Heart left ventricle (tissue), 13 donors: Measurements from ENCODE around the gene ODAD3.

ENCODE experiments used
- POLR2A ChIP-seq, 2 donors: fragments of 450-650 bp; IDR thresholded peaks; one replicate each; pipeline ENCODE4 v1.6.1; 2017; ENCODE audit warnings: antibody characterized with exemption in 2 of 2, mild to moderate bottlenecking in 2 of 2, moderate library complexity in 2 of 2
- TF ChIP-seq, protein P1 (sequence below), 12 donors: fragments of 200-600 bp; sonication (generic) in 4 of 12; IDR thresholded peaks; one replicate each; pipeline versions ENCODE4 v1.5.0 to v1.8.0; 2018 to 2022; ENCODE audit warnings: antibody characterized with exemption in 12 of 12, mild to moderate bottlenecking in 5 of 12
- donor health status: ischemic (EF 13 %, LVEDD 7.1; RV severe dilation, severe dysfunction).
- donor health status: DM: no; HTN: yes; CAD: no.
- donor health status: DM: no; HTN: no; CAD: no.
- donor health status: ischemic (EF 25% LVEDD 6.9; RV normal size, moderate dysfunction).
- donor health status: ischemic (EF 25% LVEDD 5.7; RV mildly dilated, moderate dysfunction).
- donor health status: ischemic (EF 35%, LVEDD 5.7; RV mildly dilated, moderate dysfunction).
- donor health status: nonischemic (EF 11% LVEDD 7.7; RV severe dilation, severe dysfunction).
- donor health status: DM: yes; HTN: yes; CAD: no.
- donor health status: PGD.
- donor health status: ischemic (EF 29% LVEDD 5.4; RV normal size, mild dysfunction).
- donor health status: nonischemic (EF 23%, LVEDD 6.1; RV moderate dilation, normal function).

DNA sequence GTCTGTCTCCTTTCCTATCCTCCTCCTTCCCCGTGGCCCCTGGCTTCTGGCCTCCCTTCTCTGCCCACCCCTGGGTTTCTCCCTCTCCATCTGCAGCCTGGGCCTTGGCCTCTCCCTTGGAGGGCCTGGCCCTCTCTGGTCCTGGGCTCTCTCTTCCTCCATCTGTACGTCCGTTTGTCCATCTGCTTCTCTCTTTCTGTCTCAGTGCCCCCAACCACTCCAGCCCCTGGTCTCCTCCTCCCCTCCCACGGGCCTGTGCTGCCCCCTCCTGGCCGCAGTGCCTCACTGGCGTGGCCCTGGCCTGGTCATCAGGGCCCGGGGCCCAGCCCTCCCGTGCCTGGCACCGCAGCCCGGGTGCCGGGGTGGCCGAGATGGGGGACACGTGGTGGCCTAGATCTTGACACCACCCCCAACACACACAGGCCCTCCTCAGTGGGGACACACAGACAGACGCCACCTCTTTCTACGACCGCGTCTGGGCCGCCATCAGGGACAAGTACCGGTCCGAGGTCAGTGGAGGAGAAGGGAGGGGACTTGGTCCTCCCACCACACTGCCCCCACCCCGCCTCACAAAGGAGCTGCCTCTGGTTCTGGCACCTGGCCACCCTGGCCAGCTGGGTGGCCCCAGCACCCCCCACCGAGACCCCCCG is 11.9 kb upstream of the ODAD3 start:
- TF ChIP-seq, protein P1, sequence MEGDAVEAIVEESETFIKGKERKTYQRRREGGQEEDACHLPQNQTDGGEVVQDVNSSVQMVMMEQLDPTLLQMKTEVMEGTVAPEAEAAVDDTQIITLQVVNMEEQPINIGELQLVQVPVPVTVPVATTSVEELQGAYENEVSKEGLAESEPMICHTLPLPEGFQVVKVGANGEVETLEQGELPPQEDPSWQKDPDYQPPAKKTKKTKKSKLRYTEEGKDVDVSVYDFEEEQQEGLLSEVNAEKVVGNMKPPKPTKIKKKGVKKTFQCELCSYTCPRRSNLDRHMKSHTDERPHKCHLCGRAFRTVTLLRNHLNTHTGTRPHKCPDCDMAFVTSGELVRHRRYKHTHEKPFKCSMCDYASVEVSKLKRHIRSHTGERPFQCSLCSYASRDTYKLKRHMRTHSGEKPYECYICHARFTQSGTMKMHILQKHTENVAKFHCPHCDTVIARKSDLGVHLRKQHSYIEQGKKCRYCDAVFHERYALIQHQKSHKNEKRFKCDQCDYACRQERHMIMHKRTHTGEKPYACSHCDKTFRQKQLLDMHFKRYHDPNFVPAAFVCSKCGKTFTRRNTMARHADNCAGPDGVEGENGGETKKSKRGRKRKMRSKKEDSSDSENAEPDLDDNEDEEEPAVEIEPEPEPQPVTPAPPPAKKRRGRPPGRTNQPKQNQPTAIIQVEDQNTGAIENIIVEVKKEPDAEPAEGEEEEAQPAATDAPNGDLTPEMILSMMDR (IDR thresholded peaks at IDR 0.05): peak; percentile 56 to 82 (median 70)
- no peak for TF ChIP-seq POLR2A (IDR thresholded peaks at IDR 0.05)
